Measurements from ENCODE around the gene NBEAL1.
"Not testable (repeated sequence)": the region's sequence is repeated elsewhere in the genome, so short reads cannot be mapped to it uniquely, and the experiment has no call there.

Gene NBEAL1

GRCh38 chr2:203039211-203039610, 24.5 kb downstream of the NBEAL1 start:
- not testable (repeated sequence) for DNase-seq (ENCODE audit: low read depth)

- DNase-seq (ENCODE audit: low read depth), result no peak
These were observed 26.4 kb downstream of the NBEAL1 start for GRCh38 chr2:203040966-203041521.

GRCh38 chr2:203042178-203042577, 27.5 kb downstream of the NBEAL1 start:
- DNase-seq (ENCODE audit: low read depth), result no peak

- no peak for DNase-seq (ENCODE audit: low read depth)
These were observed 28.6 kb downstream of the NBEAL1 start for GRCh38 chr2:203043226-203043625.

- DNase-seq (ENCODE audit: low read depth), result no peak
These were observed 31.2 kb downstream of the NBEAL1 start for GRCh38 chr2:203045867-203046266.

- no peak for DNase-seq (ENCODE audit: low read depth)
These were observed 37.9 kb downstream of the NBEAL1 start for GRCh38 chr2:203052539-203052938.

GRCh38 chr2:203059567-203060240, 45.0 kb downstream of the NBEAL1 start:
- no peak for DNase-seq (ENCODE audit: low read depth)

GRCh38 chr2:203061346-203061745, 46.7 kb downstream of the NBEAL1 start:
- no peak for DNase-seq (ENCODE audit: low read depth)

GRCh38 chr2:203062126-203062525, 47.5 kb downstream of the NBEAL1 start:
- no peak for DNase-seq (ENCODE audit: low read depth)

GRCh38 chr2:203066519-203067091, 51.9 kb downstream of the NBEAL1 start:
- DNase-seq (ENCODE audit: low read depth), result not testable (repeated sequence)

- DNase-seq (ENCODE audit: low read depth), result no peak
These were observed 56.0 kb downstream of the NBEAL1 start for GRCh38 chr2:203070701-203071100.

GRCh38 chr2:203071148-203071547, 56.5 kb downstream of the NBEAL1 start:
- DNase-seq (ENCODE audit: low read depth), result no peak

GRCh38 chr2:203072371-203072770, 57.7 kb downstream of the NBEAL1 start:
- DNase-seq (ENCODE audit: low read depth), result no peak

- DNase-seq (ENCODE audit: low read depth), result peak; percentile 41
These were observed 62.8 kb downstream of the NBEAL1 start for GRCh38 chr2:203077451-203077850.

GRCh38 chr2:203080447-203081045, 65.9 kb downstream of the NBEAL1 start:
- DNase-seq (ENCODE audit: low read depth), result no peak

GRCh38 chr2:203083328-203083727, 68.7 kb downstream of the NBEAL1 start:
- DNase-seq (ENCODE audit: low read depth), result no peak

- DNase-seq (ENCODE audit: low read depth), result not testable (repeated sequence)
These were observed 71.7 kb downstream of the NBEAL1 start for GRCh38 chr2:203086381-203086780.

GRCh38 chr2:203090721-203091120, 76.0 kb downstream of the NBEAL1 start:
- DNase-seq (ENCODE audit: low read depth), result not testable (repeated sequence)

- DNase-seq (ENCODE audit: low read depth), result no peak
These were observed 83.1 kb downstream of the NBEAL1 start for GRCh38 chr2:203097735-203098134.

GRCh38 chr2:203102357-203102756, 87.7 kb downstream of the NBEAL1 start:
- not testable (repeated sequence) for DNase-seq (ENCODE audit: low read depth)

- DNase-seq (ENCODE audit: low read depth), result no peak
These were observed 89.6 kb downstream of the NBEAL1 start for GRCh38 chr2:203104273-203104672.

GRCh38 chr2:203105996-203106395, 91.3 kb downstream of the NBEAL1 start:
- no peak for DNase-seq (ENCODE audit: low read depth)

- not testable (repeated sequence) for DNase-seq (ENCODE audit: low read depth)
These were observed 95.8 kb downstream of the NBEAL1 start for GRCh38 chr2:203110496-203110895.
